GM21737 (cell line): ENCODE measurements around the gene MAOA.
"Not testable (repeated sequence)": the region's sequence is repeated elsewhere in the genome, so short reads cannot be mapped to it uniquely, and the experiment has no call there.

Experiments used
- ATAC-seq: cut with Tn5 transposase; IDR thresholded peaks from one replicate; pipeline ENCODE4 v1.9.1; 2021; ENCODE audit warnings: mild to moderate bottlenecking, moderate library complexity; ENCODE audit not compliant: unreplicated experiment

The MAOA gene

DNA sequence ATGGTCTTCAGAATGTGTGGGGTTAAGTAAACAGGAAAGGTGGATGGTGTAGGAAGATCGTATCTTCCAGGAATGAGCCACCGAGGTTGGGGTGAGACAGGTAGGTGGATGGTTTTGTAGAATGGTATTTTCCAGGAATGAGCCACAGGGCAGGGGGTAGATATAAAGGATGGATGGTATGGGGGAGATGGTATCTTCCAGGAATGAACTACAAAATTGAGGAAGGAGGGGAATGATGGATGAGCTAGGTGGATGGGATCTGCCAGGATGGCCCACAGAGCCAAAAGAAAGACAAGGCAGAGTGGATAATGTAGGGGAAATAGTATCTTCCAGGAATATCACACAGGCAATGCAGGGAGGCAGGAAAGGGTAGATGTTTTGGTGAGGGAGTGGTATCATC lies 60.0 kb downstream of the MAOA start:
- ATAC-seq: no peak

- no peak for ATAC-seq
Observed at GRCh38 chrX:43716696-43717095, 60.6 kb downstream of the MAOA start.

DNA sequence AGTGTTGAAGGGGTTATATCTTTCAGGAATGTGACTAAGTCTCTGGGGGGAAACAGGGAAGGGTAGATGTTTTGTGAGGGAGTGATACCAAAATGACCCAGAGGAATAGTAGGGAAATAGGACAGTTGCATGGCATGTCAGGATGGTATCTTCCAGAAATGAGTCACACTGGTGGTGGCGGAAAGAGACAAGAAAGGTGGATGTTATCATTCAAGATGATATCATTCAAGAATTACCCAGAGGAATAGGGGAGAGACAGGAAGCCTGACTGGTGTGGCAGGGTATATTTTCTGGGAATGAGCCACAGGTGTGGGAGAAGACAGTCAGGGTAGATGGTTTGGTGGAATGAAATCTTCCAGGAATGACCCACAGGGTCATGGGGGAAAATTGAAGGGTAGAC lies 61.1 kb downstream of the MAOA start:
- no peak for ATAC-seq

GRCh38 chrX:43718081-43718480 lies 62.0 kb downstream of the MAOA start:
- ATAC-seq: no peak

DNA sequence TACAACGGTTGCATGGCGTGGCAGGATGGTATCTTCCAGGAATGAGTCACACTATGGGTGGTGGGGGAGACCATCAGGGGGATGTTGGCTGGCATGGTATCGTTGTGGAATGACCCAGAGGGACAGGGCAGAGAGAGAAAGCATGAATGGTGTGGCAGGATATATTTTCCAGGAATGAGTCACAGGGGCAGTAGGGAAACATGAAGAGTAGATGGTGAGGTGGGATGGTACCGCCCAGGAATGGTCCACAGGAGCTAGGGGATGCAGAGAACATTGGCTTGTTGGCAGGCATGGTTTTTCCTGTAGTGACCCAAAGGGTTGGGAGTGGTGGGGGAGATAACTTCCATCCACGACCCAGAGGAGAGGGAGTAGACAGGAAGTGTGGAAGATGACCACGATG lies 62.4 kb downstream of the MAOA start:
- ATAC-seq: no peak

DNA sequence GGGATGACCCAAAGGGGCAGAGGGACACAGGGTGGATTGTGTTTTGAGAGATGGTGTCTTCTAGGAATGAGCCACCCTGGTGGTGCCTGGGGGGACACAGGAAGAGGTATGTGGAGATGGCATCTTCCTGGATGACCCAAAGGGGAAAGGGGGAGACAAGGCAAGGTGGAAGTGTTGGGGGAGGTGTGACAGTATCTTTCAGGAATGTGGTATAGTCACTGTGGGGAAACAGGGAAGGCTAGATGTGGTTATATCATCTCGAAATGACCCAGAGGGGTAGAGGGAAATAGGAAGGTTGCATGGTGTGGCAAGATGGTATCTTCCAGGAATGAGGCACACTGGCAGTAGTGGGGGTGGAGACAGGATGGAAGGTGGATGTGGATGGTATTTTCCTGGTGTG lies 62.9 kb downstream of the MAOA start:
- no peak for ATAC-seq

DNA sequence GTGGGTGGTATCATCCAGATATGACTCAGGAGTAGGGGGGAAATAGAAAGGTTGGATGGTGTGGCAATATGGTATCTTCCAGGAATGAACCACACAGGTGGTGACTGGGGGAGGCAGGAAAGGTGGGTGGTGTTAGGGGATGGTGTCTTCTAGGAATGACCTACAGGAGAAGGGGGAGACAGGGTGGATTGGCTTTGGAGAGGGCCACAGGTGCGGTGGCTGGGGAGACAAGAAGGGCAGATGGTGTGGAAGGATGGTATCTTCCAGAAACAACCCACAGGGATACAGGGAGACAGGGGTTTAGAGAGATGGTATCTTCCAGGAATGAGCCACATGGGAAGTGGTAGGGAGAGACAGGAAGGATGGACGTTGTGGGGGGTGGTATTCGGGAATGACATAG lies 64.0 kb downstream of the MAOA start:
- ATAC-seq: no peak

DNA sequence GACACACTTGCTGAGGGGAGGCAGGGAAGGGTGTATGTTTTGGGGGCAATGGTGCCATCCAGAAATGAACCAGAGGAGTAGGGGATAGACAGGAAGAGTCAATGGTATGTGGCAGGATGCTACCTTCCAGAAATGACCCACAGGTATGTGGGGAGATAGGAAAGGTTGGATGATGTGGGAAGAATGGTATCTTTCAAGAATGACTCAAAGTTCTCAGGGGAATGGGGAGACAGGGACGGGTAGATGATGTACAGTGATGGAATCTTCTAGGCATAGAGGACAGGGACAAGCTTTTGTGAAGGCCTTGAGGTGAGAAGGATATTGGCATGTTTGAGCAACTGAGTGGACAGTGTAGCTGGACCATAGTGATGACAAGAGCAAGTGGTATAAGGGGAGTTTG lies 64.9 kb downstream of the MAOA start:
- ATAC-seq: no peak

- not testable (repeated sequence) for ATAC-seq
Observed at GRCh38 chrX:43725227-43725626, 69.1 kb downstream of the MAOA start.

GRCh38 chrX:43727254-43727653 lies 71.2 kb downstream of the MAOA start:
- ATAC-seq: not testable (repeated sequence)

DNA sequence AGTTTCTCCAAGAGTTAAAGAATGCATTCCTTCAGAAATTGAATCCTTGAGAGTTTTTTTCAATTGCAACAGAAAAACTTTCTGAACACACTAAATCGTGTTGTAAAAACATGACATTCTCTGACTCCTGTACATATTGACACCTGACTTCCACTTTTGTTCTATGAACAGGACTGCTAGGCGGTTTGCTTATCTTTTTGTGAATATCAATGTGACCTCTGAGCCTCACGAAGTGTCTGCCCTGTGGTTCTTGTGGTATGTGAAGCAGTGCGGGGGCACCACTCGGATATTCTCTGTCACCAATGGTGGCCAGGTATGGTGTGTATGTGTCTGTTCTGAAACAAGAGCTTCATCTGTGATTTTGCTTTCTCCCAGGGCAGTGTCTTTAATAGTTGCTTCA lies 71.9 kb downstream of the MAOA start:
- no peak for ATAC-seq

DNA sequence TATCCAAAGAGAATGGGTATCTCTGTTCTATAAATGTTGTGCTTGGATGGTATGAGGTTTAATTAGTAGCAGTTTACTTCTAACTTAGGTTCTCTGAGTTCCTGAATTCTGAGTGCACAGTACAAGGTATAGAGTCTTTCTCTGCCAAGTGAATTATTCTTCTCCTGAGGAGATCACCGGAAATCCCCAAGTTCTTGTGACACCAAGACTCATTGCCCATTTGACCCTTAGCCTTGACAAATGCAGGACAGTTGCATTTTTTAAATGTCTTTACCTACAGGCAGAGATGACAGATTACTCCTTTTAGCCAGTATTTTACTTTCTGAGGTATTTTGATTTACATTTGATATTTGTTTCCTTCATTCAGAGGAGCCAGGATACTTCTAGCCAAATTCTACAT lies 72.9 kb downstream of the MAOA start:
- no peak for ATAC-seq

- ATAC-seq: no peak
Observed at GRCh38 chrX:43731086-43731485, 75.0 kb downstream of the MAOA start.

DNA sequence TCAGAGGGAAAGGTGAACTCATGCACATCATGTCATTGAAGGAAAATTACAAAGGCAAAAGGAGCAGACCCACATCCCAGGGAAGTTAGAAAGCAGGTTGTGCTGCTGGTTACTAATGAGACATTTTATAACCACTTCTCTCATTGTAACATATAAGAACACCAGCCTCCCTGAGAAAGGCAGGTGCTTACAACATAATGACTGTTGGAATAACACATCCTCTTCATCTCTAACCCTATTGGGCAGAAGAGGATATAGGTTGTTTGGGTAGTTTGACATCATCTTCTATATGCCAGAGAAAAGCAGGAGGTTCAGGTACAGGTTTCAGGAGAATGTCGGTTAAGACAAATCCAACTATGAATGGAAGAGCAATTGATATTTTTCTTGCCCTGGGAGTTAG lies 77.6 kb downstream of the MAOA start:
- ATAC-seq: no peak

DNA sequence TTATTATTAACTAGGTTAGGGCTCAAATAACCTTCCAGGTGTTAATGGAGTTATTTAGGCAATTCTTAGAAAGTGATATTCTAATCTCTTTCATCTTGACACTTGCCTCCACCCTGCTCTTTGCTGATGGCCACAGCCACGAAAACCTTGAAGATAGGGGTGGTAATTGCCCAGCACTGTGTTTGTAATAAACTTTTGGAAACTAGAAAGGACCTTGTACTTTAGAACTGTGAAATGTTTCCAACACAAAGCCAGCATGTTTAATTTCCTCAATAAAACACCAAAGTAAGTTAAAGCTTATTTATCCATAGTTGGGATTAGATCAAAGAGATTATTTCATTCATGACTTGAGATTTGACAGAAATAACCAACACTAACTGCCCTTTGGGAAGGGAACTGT lies 78.3 kb downstream of the MAOA start:
- ATAC-seq: no peak

GRCh38 chrX:43735534-43735933 lies 79.4 kb downstream of the MAOA start:
- ATAC-seq: no peak

DNA sequence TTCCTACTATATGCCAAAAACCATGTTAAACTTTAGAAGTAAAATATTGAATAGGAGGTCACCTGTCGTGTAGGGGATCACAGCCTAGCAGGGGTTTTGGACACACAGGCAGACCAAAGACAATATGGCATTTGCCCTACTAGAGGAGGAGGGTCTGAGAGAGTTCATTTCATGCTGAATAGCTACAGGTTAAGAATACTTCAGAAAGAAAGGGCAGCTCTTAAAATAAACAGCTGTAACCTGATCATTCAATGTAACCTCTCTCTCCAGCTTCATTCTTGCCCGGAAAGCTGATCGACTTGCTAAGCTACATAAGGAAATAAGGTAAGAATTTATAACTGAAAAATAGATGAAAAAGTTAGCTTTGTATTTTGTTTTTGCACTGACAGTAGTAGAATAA lies 79.9 kb downstream of the MAOA start:
- ATAC-seq: no peak

GRCh38 chrX:43741843-43742573 lies 85.9 kb downstream of the MAOA start:
- ATAC-seq: no peak

GRCh38 chrX:43743100-43743822 lies 87.2 kb downstream of the MAOA start:
- ATAC-seq: no peak

DNA sequence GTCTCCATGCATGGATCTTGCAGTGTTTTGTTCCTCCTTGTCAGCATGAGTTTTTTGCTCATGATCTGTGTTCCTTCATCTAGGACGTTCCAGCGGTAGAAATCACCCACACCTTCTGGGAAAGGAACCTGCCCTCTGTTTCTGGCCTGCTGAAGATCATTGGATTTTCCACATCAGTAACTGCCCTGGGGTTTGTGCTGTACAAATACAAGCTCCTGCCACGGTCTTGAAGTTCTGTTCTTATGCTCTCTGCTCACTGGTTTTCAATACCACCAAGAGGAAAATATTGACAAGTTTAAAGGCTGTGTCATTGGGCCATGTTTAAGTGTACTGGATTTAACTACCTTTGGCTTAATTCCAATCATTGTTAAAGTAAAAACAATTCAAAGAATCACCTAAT lies 88.2 kb downstream of the MAOA start:
- no peak for ATAC-seq

GRCh38 chrX:43745938-43746721 lies 90.0 kb downstream of the MAOA start:
- no peak for ATAC-seq

DNA sequence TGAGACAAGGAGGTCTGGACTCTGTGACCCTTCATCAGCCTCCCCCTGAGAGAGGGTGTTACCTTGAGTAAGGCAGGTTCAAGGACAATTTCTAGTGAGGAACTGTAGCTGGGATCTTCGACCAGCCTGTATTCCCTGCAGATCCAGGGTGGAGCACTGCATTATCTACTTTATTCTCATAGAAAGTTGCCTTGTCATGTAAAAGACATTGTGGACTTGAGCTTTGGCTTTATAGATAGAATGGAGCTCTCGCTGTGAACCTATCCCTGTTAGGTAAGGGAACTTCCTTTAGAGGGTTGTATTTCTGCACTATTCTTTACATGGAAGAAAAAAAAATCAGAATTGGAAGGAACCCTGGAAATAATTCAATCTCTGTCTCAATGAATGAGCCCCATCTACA lies 91.4 kb downstream of the MAOA start:
- no peak for ATAC-seq
